GM18867 (cell line): Measurements from ENCODE around the gene IL12B.
A peak's percentile ranks its signal among the peaks of the same experiment; 100 is the strongest.
"Not testable (repeated sequence)": the region's sequence is repeated elsewhere in the genome, so short reads cannot be mapped to it uniquely, and the experiment has no call there.

ENCODE experiments used
- ATAC-seq: cut with Tn5 transposase; IDR thresholded peaks from one replicate; pipeline ENCODE4 v1.9.1; 2021; ENCODE audit warnings: mild to moderate bottlenecking, moderate library complexity; ENCODE audit not compliant: unreplicated experiment

IL12B gene

DNA sequence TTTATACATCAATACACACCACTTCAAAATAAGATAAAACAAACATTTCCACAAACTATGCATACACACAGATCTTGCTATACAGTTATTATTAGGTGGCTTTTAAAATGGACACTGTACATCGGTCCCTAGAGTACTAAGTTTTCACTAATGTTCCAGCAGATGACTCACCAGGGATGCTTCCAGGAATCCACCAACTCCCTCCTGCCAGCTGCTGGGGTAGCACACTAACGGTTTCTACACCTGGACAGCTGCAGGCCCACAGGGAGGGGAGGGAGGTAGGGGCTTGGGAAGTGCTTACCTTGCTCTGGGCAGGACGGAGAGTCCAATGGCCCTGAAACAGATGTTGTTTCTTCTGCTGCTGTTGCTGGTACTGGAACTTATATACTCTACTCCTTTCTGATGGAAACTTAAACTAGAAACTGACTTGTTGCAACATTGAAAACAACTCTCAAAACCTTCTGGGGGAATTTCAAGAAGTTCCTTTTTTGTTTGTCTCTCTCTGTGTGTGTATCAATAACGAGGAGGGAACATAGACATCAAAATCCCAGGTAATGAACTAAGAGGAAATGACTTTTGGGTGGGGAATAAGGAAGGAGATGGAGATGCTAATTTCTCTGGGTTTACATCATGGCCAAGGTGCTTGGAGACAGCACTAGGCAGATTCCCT is at the start of gene IL12B:
Gene IL12B (minus strand): TSS at position 357 of the 670 bp plus-strand sequence. CDS start 3,705 bp downstream, outside the sequence.
- ATAC-seq, result no peak

DNA sequence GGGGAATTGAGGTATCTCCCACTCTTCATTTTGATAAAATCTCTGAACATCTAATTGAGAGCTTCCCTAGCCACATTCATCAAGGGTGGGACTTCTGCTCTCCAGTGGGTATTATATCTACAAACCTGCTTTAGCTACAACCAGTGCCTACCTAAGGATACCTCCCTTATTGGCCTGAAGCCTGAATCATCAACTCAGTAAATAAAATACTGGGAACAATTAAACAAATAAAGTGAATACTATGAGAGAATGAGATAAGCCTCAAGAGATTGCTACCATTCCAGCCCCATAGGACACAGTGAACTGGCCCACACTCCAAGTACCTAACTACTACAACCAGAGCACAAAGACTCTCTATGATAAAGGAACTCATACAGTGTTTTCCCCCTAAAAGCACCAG is 47.4 kb upstream of the IL12B start:
- no peak for ATAC-seq

DNA sequence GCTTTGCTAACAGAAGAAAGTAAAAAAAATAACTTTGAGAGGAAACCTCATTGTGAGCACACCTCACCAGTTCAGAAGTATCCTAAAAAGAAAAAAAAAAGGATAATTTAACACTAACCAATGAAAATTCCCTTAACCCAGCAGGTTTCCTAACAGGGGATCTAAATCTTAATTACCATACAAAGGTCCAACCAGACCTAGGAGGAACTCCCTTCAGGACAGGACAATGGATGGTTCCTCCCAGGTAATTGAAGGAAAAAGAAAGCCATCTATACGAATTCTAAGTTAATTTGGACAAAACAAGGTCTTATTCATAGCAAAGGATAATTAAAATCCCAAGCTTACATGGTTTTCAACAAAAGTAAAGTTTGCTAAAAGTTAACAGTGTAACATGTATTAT is 37.6 kb upstream of the IL12B start:
- not testable (repeated sequence) for ATAC-seq

- ATAC-seq, result not testable (repeated sequence)
These were observed 36.5 kb upstream of the IL12B start for GRCh38 chr5:159366776-159367175.

DNA sequence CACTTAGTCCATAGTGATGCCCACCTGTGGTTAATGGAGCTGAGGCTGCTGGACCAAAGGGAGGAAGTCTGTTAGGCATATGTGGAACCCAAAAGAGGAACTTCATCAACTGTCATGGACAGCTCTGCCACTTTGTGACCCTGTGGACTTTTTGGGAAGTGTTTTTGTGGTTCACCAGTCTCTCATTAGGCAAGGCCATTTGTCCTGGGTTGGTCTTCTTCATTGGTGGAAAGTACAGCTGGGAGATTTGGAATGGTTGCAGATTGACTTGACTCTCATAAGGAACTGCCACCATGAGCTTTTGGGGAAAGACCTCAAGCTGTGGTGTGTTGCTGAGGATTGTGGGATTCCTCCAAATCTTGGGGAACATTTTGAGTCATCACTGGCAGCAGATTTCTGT is 31.9 kb upstream of the IL12B start:
- no peak for ATAC-seq

DNA sequence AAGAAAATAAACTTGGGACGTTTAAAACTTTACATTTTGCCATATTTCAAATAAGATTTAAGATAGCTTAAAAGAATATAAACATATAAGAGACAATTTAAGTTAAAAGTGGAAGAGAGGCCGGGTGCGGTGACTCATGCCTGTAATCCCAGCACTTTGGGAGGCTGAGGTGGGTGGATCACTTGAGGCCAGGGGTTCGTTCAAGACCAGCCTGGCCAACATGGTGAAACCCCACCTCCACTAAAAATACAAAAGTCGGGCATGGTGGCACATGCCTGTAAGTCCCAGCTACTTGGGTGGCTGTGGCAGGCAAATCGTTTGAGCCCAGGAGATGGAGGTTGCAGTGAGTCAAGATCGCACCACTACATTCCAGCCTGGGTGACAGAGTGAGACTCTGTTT is 29.6 kb upstream of the IL12B start:
- not testable (repeated sequence) for ATAC-seq

- ATAC-seq, result no peak
These were observed 29.1 kb upstream of the IL12B start for GRCh38 chr5:159359408-159359807.

GRCh38 chr5:159353661-159354252 is 23.5 kb upstream of the IL12B start:
- no peak for ATAC-seq

DNA sequence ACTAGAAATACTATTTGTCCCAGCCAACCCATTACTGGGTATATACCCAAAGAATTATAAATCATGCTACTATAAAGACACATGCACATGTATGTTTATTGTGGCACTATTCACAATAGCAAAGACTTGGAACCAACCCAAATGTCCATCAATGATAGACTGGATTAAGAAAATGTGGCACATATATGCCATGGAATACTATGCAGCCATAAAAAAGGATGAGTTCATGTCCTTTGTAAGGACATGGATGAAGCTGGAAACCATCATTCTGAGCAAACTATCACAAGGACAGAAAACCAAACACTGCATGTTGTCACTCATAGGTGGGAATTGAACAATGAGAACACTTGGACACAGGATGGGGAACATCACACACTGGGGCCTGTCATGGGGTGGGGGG is 20.4 kb upstream of the IL12B start:
- ATAC-seq, result not testable (repeated sequence)

DNA sequence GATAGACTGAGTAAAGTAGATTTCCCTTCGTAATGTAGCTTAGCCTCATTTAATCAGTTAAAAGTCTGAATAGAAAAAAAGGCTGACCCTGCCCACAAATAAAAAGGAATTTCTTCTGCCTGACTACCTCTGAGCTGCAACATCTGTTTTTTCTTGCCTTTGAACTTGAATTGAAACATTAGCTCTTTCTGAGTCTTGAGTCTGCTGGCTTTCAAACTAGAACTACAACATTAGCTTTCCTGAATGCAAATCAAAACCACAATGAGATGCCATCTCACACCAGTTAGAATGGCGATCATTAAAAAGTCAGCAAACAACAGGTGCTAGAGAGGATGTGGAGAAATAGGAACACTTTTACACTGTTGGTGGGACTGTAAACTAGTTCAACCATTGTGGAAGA is 19.9 kb upstream of the IL12B start:
- peak; percentile 75 for ATAC-seq

- ATAC-seq, result no peak
These were observed 15.6 kb upstream of the IL12B start for GRCh38 chr5:159345861-159346260.

DNA sequence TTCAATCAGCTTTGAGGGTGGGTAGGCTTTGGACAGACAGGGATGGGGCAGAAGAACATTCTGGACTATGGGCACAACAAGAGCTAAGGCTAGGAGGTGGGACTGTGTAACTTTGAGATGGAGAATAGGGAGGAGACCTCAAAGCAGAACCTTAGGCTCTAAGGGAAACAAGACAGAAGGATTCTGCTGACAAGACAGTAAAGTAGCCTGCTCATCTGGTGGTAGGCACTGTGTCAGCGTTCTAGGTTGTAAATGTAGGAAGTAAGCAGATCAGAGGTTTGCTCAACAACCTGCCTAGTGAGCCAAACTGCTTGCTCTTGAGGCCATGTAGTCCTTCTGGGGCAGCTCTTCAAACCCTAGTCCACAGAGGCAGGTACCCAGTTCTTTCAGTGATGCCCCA is 15.0 kb upstream of the IL12B start:
- no peak for ATAC-seq

- peak; percentile 56 for ATAC-seq
These were observed 13.2 kb upstream of the IL12B start for GRCh38 chr5:159343295-159344094.

- no peak for ATAC-seq
These were observed 12.6 kb upstream of the IL12B start for GRCh38 chr5:159342840-159343239.

DNA sequence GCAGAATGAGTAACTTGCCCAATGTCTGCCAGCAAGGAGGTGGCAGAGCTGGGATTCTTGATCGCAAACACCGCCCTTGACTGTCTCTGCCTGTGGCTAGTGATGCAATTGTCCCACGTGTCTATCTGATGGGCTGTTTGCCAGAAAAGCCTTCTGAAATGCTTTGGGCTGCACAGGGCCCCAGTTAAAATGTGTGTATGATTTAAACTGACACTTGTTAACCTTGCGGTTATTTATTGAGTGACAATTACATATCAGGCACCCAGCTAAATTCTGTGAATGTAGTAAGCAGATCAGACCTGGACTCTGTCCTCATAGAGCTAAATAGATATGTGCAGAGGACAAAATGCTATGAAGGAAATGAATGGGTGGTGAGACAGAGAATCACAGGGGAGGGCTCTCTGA is 11.6 kb upstream of the IL12B start:
- no peak for ATAC-seq

GRCh38 chr5:159341145-159341544 is 10.9 kb upstream of the IL12B start:
- ATAC-seq, result no peak

DNA sequence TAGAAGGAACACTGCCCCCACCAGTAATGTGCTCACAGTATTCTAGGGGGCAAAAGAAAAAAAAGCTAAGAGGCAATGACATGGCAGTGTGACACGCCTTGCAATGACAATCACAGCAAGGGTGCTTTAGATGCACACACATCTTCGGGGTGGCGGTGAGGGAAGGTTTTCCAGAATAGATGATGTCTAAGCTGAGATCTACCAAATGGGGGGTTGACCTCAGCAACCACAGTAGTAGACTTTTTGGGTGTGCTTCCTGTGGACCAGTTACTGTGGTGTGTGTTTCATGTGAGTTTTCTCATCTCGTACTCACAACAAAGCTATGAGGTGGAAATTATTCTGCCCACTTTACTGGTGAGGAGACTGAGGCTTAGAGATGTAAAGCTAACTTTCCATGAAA is 10.2 kb upstream of the IL12B start:
- no peak for ATAC-seq

GRCh38 chr5:159339460-159339859 is 9.2 kb upstream of the IL12B start:
- no peak for ATAC-seq

DNA sequence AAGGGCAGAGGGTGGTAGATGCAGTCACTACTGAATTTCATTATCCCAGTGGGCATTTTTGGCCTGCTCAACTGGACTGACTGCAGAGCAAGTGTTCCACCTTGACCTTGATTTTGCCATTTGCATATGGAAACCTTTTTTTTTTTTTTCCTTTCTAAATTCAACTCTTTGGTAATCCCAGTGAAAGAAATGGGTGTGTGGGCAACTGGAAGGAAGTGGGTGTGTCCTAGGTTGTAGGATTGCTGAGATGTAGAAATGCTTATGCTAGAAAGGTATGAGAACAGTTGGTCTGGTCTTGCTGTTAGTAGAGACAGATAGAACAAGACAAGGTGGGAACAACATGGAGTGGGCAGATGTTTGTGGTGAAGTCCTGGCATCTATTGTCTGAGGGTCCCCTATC is 7.8 kb upstream of the IL12B start:
- ATAC-seq, result no peak

GRCh38 chr5:159337016-159337955 is 7.0 kb upstream of the IL12B start:
- no peak for ATAC-seq

DNA sequence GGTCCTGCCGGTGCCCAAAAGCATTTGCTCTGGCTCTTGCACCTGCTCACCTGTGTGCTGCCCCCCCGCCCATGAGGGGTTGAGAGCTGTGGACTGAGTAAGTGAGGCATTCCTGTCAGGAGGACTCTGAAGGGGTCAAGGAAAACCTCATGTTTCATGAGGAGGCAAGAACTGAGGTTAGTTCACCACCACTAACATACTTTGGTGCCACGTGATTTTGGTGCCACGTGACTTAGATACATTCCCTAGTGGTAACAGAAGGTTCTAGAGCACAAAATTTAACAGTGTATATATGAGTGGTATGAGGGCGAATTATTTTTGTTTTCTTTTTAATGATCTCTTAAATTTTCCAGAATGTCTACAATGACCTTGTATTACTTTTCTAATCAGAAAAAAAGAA is 6.3 kb upstream of the IL12B start:
- no peak for ATAC-seq
